Activated T-helper 17 cell treated with anti-CD3 and anti-CD28 coated beads, Interleukin-2, amount 50 U/mL, for 72 hours (primary cell): ENCODE data around the gene B4GALNT4. TPM values are rescaled to one million over a fixed set of nuclear protein-coding genes. Genes with fewer than 3 reads are reported as not detected.
"Not testable (repeated sequence)": the region's sequence is repeated elsewhere in the genome, so short reads cannot be mapped to it uniquely, and the experiment has no call there.

ENCODE experiments used
- ATAC-seq: fragments of 150-1000 bp; cut with Tn5 transposase; replicated peaks from 2 replicates; pipeline ENCODE4 v1.10.0; 2021; ENCODE audit warnings: mild to moderate bottlenecking, moderate library complexity
- H3K27ac Mint-ChIP-seq: one replicate; pipeline ENCODE4 v1.8.0; 2022; ENCODE audit warnings: mixed read lengths
- H3K27me3 Mint-ChIP-seq: one replicate; pipeline ENCODE4 v1.8.0; 2022; ENCODE audit warnings: mixed read lengths
- H3K36me3 Mint-ChIP-seq: one replicate; pipeline ENCODE4 v1.8.0; 2022; ENCODE audit warnings: low read depth, mild to moderate bottlenecking, mixed read lengths
- H3K4me1 Mint-ChIP-seq: one replicate; pipeline ENCODE4 v1.8.0; 2022; ENCODE audit warnings: mixed read lengths
- H3K4me3 Mint-ChIP-seq: one replicate; pipeline ENCODE4 v1.8.0; 2022; ENCODE audit warnings: mild to moderate bottlenecking, mixed read lengths
- H3K9me3 Mint-ChIP-seq: one replicate; pipeline ENCODE4 v1.8.0; 2022; ENCODE audit warnings: mixed read lengths
- total RNA-seq, 2 donors: library from RNA; stranded (reverse); gene quantifications; one replicate each; pipeline ENCODE4 v1.2.3, GENCODE V29; 2022

The B4GALNT4 gene
- total RNA-seq, 2 donors from 2014 or later = 1.4 to 9.4 TPM

DNA sequence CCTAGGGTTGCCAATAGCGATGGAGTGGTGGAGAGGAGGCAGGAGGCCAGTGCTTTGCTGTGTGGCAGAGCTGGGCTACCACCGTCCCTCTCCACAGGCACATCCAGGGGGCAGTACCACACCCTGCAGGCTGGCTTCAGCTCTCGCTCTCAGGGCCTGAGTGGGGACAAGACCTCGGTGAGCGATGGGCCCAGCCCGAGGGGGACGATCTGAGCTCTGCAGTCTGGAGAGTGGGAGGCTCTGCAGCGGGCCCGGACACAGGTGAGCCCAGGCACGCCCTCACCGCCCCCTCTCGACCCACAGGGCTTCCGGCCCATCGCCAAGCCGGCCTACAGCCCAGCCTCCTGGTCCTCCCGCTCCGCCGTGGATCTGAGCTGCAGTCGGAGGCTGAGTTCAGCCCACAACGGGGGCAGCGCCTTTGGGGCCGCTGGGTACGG, 27.2 kb downstream of the B4GALNT4 start:
- Mint-ChIP-seq H3K27me3 (no peaks in the 10 kb centered on the region), H3K36me3 (no peaks in the 10 kb centered on the region), H3K4me1 (no peaks in the 10 kb centered on the region), H3K4me3 (no peak overlapping the region), H3K27ac (no peak overlapping the region), H3K9me3 (no peaks in the 10 kb centered on the region)
- peak; percentile 35 for ATAC-seq

DNA sequence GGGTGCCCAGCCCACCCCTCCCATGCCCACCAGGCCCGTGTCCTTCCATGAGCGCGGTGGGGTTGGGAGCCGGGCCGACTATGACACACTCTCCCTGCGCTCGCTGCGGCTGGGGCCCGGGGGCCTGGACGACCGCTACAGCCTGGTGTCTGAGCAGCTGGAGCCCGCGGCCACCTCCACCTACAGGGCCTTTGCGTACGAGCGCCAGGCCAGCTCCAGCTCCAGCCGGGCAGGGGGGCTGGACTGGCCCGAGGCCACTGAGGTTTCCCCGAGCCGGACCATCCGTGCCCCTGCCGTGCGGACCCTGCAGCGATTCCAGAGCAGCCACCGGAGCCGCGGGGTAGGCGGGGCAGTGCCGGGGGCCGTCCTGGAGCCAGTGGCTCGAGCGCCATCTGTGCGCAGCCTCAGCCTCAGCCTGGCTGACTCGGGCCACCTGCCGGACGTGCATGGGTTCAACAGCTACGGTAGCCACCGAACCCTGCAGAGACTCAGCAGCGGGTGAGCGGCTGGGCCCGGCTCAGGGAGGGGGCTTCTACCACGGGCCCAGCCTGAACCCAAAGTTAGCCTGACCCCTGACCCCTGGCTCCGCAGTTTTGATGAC, 27.7 kb downstream of the B4GALNT4 start:
- Mint-ChIP-seq H3K9me3 (no peaks in the 10 kb centered on the region), H3K36me3 (no peaks in the 10 kb centered on the region), H3K4me1 (no peaks in the 10 kb centered on the region), H3K4me3 (no peak overlapping the region), H3K27me3 (no peaks in the 10 kb centered on the region), H3K27ac (no peak overlapping the region)
- peak; percentile 64 for ATAC-seq

DNA sequence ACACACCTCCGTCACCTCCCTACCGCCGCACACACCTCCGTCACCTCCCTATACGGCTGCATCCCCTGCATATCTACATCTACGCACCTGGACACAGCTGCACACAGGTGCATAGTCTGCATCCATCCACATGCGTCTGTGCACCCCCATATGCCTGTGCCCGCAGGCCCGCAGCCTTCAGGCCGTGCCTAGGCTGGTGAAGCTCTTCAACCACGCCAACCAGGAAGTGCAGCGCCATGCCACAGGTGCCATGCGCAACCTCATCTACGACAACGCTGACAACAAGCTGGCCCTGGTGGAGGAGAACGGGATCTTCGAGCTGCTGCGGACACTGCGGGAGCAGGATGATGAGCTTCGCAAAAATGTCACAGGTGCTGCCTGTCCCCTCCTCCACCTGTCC, 29.5 kb downstream of the B4GALNT4 start:
- no peaks in the 10 kb centered on the region for H3K27me3 Mint-ChIP-seq
- H3K36me3 Mint-ChIP-seq = no peaks in the 10 kb centered on the region
- H3K4me1 Mint-ChIP-seq = no peaks in the 10 kb centered on the region
- H3K27ac Mint-ChIP-seq = no peak overlapping the region
- no peaks in the 10 kb centered on the region for H3K9me3 Mint-ChIP-seq
- no peak overlapping the region for H3K4me3 Mint-ChIP-seq
- no peak for ATAC-seq

- Mint-ChIP-seq H3K4me3 (no peak overlapping the region), H3K9me3 (no peaks in the 10 kb centered on the region), H3K27ac (no peak overlapping the region), H3K4me1 (no peaks in the 10 kb centered on the region), H3K36me3 (no peaks in the 10 kb centered on the region), H3K27me3 (no peaks in the 10 kb centered on the region)
- peak; percentile 11 for ATAC-seq
These were observed 30.5 kb downstream of the B4GALNT4 start for GRCh38 chr11:399731-400211.

- no peak overlapping the region for H3K4me3 Mint-ChIP-seq
- no peak overlapping the region for H3K27ac Mint-ChIP-seq
- ATAC-seq = no peak
- no peaks in the 10 kb centered on the region for H3K27me3 Mint-ChIP-seq
- H3K36me3 Mint-ChIP-seq = no peaks in the 10 kb centered on the region
- H3K4me1 Mint-ChIP-seq = no peaks in the 10 kb centered on the region
- H3K9me3 Mint-ChIP-seq = no peaks in the 10 kb centered on the region
These were observed 31.0 kb downstream of the B4GALNT4 start for GRCh38 chr11:400241-400689.

- not testable (repeated sequence) for H3K36me3 Mint-ChIP-seq, H3K9me3 Mint-ChIP-seq, H3K27me3 Mint-ChIP-seq, H3K4me1 Mint-ChIP-seq, ATAC-seq, H3K27ac Mint-ChIP-seq, H3K4me3 Mint-ChIP-seq
These were observed 31.9 kb downstream of the B4GALNT4 start for GRCh38 chr11:401196-401595.

- Mint-ChIP-seq H3K27me3 (no peaks in the 10 kb centered on the region), H3K4me3 (no peak overlapping the region), H3K36me3 (no peaks in the 10 kb centered on the region), H3K9me3 (no peaks in the 10 kb centered on the region), H3K27ac (no peak overlapping the region), H3K4me1 (no peaks in the 10 kb centered on the region)
- no peak for ATAC-seq
These were observed 33.9 kb downstream of the B4GALNT4 start for GRCh38 chr11:403021-403760.

DNA sequence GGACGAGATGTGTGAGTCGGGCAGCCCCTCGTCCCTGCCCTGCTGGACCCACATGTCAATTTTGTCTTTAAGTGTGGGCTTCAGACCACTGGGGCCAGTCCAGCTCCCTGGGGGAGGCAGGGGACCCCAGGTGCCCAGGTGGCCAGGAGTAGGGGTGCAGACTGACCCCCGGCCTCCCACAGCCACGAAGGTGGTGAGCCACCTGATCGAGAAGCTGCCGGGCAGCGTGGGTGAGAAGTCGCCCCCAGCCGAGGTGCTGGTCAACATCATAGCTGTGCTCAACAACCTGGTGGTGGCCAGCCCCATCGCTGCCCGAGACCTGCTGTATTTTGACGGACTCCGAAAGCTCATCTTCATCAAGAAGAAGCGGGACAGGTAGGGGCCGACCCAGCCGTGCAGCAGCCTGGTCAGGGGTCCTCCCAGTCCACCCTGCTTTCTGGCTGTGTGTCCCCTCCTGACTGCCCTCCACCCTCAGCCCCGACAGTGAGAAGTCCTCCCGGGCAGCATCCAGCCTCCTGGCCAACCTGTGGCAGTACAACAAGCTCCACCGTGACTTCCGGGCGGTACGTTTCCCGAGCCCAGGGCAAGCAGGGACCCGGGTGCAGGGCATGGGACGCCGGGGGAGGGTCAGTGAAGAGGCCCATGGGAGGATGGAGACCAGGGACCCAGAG, 34.6 kb downstream of the B4GALNT4 start:
- Mint-ChIP-seq H3K27ac (no peak overlapping the region), H3K27me3 (no peaks in the 10 kb centered on the region), H3K4me1 (no peaks in the 10 kb centered on the region), H3K9me3 (no peaks in the 10 kb centered on the region), H3K4me3 (no peak overlapping the region), H3K36me3 (no peaks in the 10 kb centered on the region)
- no peak for ATAC-seq

DNA sequence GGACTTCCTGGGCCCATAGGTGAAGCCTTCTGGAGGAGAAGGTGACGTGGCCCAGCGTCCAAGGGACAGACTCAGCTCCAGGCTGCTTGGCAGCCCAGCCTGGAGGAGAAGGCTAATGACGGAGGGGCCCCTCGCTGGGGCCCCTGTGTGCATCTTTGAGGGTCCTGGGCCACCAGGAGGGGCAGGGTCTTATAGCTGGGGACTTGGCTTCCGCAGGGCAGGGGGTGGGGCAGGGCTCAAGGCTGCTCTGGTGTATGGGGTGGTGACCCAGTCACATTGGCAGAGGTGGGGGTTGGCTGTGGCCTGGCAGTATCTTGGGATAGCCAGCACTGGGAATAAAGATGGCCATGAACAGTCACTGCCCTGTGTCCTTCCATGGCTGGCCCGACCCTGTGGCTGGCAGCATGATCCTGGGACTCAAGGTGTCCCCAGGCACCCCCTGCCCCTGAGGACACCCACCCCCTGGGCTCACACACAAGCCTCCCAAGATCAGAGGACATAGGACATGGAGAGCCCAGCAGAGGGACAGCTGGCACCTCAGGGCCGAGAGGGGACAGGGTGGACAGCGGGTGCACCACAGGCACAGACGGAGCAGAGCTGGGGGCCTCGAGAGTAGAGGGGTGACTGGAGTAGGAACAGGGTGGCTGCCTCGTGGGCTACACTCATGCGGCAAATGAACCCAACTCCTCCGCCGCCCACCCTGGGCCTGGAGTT, 35.4 kb downstream of the B4GALNT4 start:
- H3K9me3 Mint-ChIP-seq = no peaks in the 10 kb centered on the region
- H3K36me3 Mint-ChIP-seq = no peaks in the 10 kb centered on the region
- H3K27me3 Mint-ChIP-seq = no peaks in the 10 kb centered on the region
- peak overlapping the region; percentile 30 for H3K4me3 Mint-ChIP-seq
- H3K4me1 Mint-ChIP-seq = no peaks in the 10 kb centered on the region
- H3K27ac Mint-ChIP-seq = no peak overlapping the region
- no peak for ATAC-seq

DNA sequence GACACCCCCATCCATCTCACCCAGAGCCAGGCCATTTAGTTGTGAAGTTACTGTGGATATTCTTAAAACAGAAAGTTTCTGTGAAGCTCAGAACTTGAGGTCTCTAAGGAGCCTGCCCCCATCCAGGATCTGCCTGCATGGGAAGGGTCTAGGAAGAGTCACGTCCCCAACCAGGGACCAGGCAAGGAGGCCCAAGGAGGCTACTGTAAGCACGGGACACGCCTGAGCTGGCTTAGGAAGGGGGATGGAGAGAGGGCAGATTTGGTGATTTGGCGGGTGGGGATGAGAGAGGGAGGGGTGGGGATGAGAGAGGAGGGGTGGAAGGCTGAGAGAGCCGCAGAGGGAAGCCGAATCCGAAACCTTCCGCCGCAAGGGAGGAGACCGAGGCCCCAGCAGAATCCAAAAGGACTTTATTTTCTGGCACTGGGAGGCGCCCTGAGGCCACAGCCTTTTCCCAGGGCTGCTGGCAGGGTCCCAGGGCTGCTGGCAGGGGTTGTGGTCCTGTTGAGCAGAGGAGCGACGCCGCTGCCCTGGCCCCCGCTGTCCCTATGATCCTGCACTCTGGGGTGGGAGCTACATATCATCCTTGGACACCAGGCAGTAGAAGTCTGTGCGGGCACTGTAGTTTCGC, 36.1 kb downstream of the B4GALNT4 start:
- Mint-ChIP-seq H3K9me3 (no peaks in the 10 kb centered on the region), H3K27ac (no peak overlapping the region), H3K4me1 (no peaks in the 10 kb centered on the region), H3K27me3 (no peaks in the 10 kb centered on the region), H3K36me3 (no peaks in the 10 kb centered on the region), H3K4me3 (peak overlapping the region; percentile 30)
- no peak for ATAC-seq

GRCh38 chr11:405954-406795, 36.9 kb downstream of the B4GALNT4 start:
- Mint-ChIP-seq H3K36me3 (no peaks in the 10 kb centered on the region), H3K9me3 (no peaks in the 10 kb centered on the region), H3K4me1 (no peaks in the 10 kb centered on the region), H3K4me3 (peak overlapping the region; percentile 30), H3K27ac (no peak overlapping the region), H3K27me3 (no peaks in the 10 kb centered on the region)
- ATAC-seq = no peak

DNA sequence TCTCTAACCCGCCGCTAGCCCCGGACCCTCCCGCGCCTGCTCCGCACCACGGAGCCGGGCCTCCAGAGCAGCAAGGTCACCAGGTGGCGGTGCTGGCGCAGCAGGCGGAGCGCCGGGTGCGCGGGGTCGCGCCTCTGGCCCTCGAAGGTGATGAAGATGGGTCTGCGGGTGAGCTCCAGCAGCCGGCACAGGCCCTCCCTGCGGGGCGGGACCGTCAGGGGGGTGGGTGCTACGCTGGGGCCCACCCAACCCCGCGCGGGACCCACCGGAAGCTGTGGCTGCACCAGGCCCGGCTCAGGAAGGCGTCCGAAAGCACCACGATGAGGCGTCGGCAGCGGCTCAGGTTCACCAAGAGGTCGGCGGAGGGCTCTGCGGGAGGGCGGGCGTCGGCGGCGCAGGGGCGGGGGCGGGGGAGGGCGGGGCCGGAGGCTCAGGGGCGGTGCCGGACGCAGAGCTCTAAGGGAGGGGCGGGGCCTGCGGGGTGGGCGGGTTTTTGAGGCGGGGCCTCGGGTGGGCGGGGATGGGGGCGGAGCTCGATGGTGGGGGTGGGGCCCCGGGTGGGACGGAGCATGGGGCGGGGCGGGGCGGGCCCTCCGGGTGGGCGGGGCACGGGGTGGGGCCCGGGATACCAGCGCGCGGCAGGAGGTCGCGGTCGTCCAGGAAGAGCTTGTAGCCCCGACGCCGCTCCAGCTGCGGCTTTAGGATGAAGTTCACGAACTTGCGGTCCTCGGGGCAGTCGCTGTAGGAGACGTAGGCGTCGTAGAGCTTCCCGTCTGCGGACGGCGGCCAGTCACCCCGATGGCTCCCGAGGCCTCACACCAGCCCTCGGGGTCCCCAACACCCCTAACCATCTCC, 37.7 kb downstream of the B4GALNT4 start:
- H3K27me3 Mint-ChIP-seq = no peaks in the 10 kb centered on the region
- H3K4me1 Mint-ChIP-seq = no peaks in the 10 kb centered on the region
- H3K27ac Mint-ChIP-seq = no peak overlapping the region
- no peaks in the 10 kb centered on the region for H3K36me3 Mint-ChIP-seq
- H3K4me3 Mint-ChIP-seq = peak overlapping the region; percentile 41
- ATAC-seq = peak; percentile 86
- H3K9me3 Mint-ChIP-seq = no peaks in the 10 kb centered on the region

- Mint-ChIP-seq H3K4me3 (peak overlapping the region; percentile 41), H3K27me3 (no peaks in the 10 kb centered on the region), H3K36me3 (no peaks in the 10 kb centered on the region), H3K9me3 (no peaks in the 10 kb centered on the region), H3K27ac (no peak overlapping the region), H3K4me1 (no peaks in the 10 kb centered on the region)
- ATAC-seq = no peak
These were observed 38.4 kb downstream of the B4GALNT4 start for GRCh38 chr11:407651-408123.
